Measurements from ENCODE around the gene DNAH5.

- TF ChIP-seq CTCF (IDR thresholded peaks at IDR 0.05) (no peak), EP300 (IDR thresholded peaks at IDR 0.05) (no peak), POLR2AphosphoS5 (IDR thresholded peaks at IDR 0.05) (no peak), POLR2A (IDR thresholded peaks at IDR 0.05; ENCODE audit: low read depth) (no peak)
These were observed 180.8 kb downstream of the DNAH5 start for GRCh38 chr5:13763719-13764118.

All from esophagus muscularis mucosa (tissue), 4 donors.